Left renal pelvis (tissue), 4 donors: ENCODE measurements around the gene GSDMA. TPM values are rescaled to one million over a fixed set of nuclear protein-coding genes. Genes with fewer than 3 reads are reported as not detected.
"Not testable (repeated sequence)": the region's sequence is repeated elsewhere in the genome, so short reads cannot be mapped to it uniquely, and the experiment has no call there.

Experiments
- DNase-seq, 4 donors: peaks; one replicate each; pipeline ENCODE4 v3.0.0-alpha.2; 2013; ENCODE audit warnings: low read depth in 4 of 4, low spot score in 3 of 4
- polyA plus RNA-seq, 4 donors: library from polyadenylated mRNA; unstranded; fragments of 120-200 nt; gene quantifications; one replicate each; pipeline ENCODE4 v1.2.1, GENCODE V29; 2013; ENCODE audit not compliant: insufficient read length in 4 of 4

GSDMA gene
- polyA plus RNA-seq, 4 donors, result 0.20 to 3.7 (median 2.4) TPM

GRCh38 chr17:39928858-39929645, 33.8 kb upstream of the GSDMA start:
- no peak for DNase-seq

- no peak for DNase-seq
These were observed 33.0 kb upstream of the GSDMA start for GRCh38 chr17:39929646-39930407.

- no peak for DNase-seq
These were observed 28.9 kb upstream of the GSDMA start for GRCh38 chr17:39933912-39934311.

GRCh38 chr17:39934324-39934723, 28.5 kb upstream of the GSDMA start:
- DNase-seq, result no peak

DNA sequence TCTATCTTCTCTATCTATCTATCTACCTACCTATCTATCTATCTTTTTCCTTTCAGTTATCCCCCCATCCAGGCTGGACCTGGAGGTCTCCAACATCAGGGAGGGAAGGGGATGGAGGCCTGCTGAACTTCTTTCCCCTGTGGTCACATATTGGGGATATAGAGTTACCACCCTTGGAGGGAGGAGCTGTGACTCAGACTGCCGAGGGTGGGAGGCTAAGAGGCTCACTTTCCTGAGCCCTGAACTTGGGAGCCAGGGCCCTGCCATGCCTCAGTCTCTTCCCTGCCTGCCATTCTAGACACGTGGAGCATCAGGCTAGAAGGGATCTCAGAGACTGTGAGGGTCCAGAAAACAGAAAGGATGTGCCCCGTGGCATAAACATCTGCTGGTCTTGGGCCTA, 26.9 kb upstream of the GSDMA start:
- no peak for DNase-seq

- no peak for DNase-seq
These were observed 25.4 kb upstream of the GSDMA start for GRCh38 chr17:39937447-39937846.

DNA sequence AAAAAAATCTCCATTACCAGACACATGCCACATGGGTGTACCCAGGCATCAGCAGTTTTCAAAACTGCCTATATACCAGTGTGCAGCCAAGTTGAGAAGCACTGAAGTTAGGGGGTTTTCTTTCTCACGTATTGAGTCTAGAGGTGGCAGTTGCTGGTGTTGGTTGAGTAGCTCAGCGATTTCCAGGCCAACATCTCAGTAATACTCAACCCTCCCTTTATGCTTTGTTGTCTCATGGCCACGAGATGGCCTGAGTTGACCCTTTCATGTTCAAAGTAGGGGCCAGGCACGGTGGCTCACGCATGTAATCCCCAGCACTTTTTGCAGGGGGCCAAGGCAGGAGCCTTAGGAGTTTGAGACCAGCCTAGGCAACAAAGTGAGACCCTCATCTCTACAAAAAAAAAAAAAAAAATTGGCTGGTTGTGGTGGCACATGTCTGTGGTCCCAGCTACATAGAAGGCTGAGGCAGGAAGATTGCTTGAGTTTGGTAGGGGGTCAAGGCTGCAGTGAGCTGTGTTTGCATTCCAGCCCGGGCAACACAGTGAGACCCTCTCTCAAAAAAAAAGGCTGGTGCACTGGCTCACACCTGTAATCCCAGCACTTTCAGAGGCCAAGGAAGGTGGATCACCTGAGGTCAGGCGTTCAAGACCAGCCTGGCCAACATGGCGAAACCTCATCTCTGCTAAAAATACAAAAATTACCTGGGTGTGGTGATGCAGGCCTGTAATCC, 24.5 kb upstream of the GSDMA start:
- no peak for DNase-seq

GRCh38 chr17:39939106-39939505, 23.7 kb upstream of the GSDMA start:
- no peak for DNase-seq

GRCh38 chr17:39939588-39940419, 23.0 kb upstream of the GSDMA start:
- DNase-seq, result peak in 1 of 4 donors; percentile 67

DNA sequence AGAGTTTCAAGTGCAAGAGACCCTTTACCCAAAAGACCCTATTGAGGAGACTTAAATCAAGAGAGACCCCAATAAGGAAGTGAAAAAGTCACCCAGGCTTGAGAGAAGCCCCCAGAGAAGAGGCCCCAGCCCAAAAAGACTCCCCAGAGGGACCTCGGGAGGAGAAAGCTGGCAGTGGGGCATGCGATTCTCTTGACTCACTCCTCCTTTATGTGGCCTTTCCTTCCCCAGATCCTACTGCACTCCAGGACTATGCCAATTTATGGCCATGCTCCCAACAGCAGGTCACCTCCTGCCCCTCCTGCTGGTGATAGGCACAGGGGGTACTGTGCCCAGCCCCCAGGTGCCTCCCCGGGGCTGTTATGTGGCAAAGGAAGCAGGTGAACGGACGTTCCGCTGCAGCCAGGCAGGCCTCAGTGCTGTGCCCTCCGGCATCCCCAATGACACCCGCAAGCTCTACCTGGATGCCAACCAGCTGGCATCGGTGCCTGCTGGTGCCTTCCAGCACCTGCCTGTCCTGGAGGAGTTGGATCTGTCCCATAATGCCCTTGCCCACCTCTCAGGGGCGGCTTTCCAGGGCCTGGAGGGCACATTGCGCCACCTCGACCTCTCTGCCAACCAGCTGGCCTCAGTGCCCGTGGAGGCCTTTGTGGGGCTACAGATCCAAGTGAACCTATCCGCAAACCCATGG, 19.0 kb upstream of the GSDMA start:
- no peak for DNase-seq

DNA sequence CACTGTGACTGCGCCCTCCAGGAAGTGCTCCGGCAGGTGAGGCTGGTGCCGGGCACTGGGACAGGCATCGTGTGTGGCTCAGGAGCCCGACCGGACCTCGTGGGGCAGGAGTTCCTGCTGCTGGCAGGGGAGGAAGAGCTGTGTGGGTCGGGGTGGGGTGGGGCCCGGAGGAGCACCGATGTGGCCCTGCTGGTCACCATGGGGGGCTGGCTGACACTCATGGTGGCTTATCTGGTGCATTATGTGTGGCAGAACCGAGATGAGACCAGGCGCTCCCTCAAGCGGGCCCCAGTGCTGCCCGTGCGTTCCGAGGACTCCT, 18.5 kb upstream of the GSDMA start:
- DNase-seq, result no peak

GRCh38 chr17:39946551-39947330, 16.1 kb upstream of the GSDMA start:
- no peak for DNase-seq

GRCh38 chr17:39948489-39948828, 14.3 kb upstream of the GSDMA start:
- not testable (repeated sequence) for DNase-seq

DNA sequence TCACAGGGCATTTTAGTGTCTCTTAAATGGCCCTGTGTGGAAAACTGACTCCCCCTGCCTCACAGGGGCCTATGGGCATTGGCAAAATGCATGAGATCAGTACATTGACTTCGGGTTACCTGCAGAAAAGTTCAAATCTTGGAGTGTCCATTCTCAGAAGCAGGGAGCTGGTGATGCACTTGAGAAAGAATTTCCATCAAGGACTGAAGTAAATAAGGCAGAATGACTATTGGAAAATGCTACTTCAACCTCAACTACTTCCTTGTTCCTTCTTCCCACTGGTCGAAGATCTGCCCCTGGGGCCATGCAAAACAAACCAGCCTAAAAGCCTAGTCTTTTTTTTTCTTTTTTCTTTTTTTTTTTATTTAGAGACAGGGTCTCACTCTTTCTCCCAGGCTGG, 13.8 kb upstream of the GSDMA start:
- no peak for DNase-seq

DNA sequence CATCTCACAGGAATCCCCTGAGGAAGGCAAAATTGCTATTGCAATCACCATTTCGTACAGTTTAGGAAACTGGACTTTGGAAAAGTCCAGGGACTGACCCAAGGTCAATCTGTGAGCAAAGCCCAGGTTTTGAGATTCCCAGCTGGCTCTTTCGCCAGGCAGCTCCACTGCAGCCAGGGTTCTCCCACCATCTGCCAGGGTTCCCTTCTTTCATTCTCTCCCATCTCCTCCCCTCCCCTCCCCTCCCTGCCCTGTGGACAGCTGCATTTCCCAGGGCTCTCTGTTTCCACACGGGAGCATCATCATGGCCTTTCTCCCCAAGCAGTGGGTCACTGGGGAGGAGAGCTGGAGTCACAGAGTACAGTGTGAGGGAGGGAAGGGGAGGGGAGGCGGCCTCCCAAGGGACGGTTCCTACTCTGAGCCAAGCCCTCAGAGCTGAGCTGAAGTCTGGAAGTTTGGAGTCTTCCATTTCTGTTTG, 11.9 kb upstream of the GSDMA start:
- DNase-seq, result no peak

- no peak for DNase-seq
These were observed 10.7 kb upstream of the GSDMA start for GRCh38 chr17:39951924-39952679.

DNA sequence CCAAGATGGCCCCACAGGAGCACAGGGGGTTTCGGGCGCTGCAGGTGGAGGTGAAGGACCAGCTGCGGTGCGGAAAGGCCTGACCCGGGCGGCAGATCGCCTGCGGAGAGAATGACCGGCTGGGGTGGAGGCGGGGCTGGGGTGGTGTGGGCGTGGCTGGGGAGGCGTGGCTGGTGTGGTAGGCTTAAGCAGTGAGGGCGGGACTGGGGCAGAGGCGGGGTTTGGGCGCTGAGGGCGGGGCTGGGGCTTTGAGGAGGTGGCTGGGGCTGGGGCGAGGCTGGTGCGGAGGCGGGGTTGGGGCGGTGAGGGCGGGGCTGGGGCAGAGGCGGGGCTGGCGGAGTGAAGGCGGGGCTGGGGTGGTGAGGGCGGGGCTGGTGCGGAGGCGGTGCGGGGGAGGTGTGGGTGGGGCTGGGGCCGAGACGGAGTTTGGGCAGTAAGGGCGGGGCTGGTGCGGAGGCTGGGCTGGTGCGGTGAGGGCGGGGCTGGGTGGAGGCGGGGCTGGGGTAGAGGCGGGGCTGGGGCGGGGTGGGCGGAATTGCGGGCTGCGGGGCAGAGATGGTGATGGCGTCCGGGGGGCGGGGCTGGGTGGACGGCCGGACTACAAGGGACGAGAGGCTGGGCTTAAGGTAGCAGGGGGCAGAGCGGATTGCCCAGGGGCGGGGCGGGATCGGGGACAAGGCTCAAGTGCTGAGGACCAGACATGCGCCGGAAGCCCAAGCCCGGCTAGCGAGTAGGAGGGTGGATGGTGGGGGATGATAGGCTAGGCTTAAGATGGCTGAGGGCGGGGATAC, 9.9 kb upstream of the GSDMA start:
- peak; percentile 83 to 90 (median 88) for DNase-seq

DNA sequence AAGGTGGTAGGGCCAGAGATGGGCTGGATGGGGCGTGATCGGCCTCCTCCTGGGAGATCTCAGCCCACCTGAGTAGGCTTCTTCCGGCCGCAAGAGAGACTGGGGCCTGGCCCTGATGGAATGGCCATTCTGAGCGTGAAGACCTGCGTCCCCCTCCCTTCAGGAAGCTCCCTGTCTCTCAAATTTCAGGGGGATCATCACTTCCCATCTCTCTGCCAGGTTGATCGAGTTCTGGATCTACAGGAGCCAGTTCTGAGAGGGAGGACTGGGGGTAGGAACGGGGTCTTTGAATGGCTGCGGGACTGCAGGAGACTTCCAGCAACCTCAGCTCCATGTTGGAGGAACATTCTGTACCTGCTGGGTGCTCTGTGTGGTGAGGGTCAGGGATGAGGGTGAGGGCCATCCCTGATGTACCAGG, 9.3 kb upstream of the GSDMA start:
- no peak for DNase-seq
